ENCODE measurements around the gene TK1.

The TK1 gene

DNA sequence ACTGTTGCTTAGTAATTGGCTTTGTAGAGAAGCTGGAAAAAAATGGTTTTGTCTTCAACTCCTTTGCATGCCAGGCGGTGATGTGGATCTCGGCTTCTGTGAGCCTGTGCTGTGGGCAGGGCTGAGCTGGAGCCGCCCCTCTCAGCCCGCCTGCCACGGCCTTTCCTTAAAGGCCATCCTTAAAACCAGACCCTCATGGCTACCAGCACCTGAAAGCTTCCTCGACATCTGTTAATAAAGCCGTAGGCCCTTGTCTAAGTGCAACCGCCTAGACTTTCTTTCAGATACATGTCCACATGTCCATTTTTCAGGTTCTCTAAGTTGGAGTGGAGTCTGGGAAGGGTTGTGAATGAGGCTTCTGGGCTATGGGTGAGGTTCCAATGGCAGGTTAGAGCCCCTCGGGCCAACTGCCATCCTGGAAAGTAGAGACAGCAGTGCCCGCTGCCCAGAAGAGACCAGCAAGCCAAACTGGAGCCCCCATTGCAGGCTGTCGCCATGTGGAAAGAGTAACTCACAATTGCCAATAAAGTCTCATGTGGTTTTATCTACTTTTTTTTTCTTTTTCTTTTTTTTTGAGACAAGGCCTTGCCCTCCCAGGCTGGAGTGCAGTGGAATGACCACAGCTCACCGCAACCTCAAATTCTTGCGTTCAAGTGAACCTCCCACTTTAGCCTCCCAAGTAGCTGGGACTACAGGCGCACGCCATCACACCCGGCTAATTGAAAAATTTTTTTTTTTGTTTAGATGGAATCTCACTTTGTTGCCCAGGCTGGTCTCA lies 38.4 kb upstream of the TK1 start:
- Histone ChIP-seq H3K9ac (ENCODE audit: low read depth, low read length) (no peak overlapping the region), H3K9me3 (ENCODE audit: insufficient read depth, low read length, severe bottlenecking) (no peaks in the 10 kb centered on the region), H3K4me3 (ENCODE audit: low read depth in 1 of 2, low read length in 2 of 2) (no peak overlapping the region), H3K79me2 (ENCODE audit: insufficient read depth, low read length) (peaks cover 8% of the 10 kb centered on the region; the same call in 1 of the 2 replicates), H3K36me3 (ENCODE audit: insufficient read depth, low read length) (peaks cover 46% of the 10 kb centered on the region), H4K20me1 (ENCODE audit: insufficient read depth, low read length) (peaks cover 3% of the 10 kb centered on the region; the same call in 1 of the 2 replicates), H3K4me2 (ENCODE audit: insufficient read depth, low read length) (no peak overlapping the region), H3K27me3 (ENCODE audit: insufficient read depth, low read length, poor library complexity) (no peaks in the 10 kb centered on the region), H2AFZ (ENCODE audit: low read depth, low read length) (no peak overlapping the region), H3K27ac (ENCODE audit: low read length) (no peak overlapping the region), H3K4me1 (ENCODE audit: insufficient read depth, low read length) (no peaks in the 10 kb centered on the region)
- no peak for TF ChIP-seq EZH2 (IDR thresholded peaks at IDR 0.05; ENCODE audit: borderline replicate concordance, low read depth, low read length, severe bottlenecking)
- no peak for TF ChIP-seq CTCF (IDR thresholded peaks at IDR 0.05; ENCODE audit: borderline replicate concordance, extremely low read depth, low read length, poor library complexity, severe bottlenecking)
- DNase-seq, result no peak
- ATAC-seq (ENCODE audit: insufficient read depth, low read depth), result peak; percentile 30; the same call in 2 of the 3 replicates

DNA sequence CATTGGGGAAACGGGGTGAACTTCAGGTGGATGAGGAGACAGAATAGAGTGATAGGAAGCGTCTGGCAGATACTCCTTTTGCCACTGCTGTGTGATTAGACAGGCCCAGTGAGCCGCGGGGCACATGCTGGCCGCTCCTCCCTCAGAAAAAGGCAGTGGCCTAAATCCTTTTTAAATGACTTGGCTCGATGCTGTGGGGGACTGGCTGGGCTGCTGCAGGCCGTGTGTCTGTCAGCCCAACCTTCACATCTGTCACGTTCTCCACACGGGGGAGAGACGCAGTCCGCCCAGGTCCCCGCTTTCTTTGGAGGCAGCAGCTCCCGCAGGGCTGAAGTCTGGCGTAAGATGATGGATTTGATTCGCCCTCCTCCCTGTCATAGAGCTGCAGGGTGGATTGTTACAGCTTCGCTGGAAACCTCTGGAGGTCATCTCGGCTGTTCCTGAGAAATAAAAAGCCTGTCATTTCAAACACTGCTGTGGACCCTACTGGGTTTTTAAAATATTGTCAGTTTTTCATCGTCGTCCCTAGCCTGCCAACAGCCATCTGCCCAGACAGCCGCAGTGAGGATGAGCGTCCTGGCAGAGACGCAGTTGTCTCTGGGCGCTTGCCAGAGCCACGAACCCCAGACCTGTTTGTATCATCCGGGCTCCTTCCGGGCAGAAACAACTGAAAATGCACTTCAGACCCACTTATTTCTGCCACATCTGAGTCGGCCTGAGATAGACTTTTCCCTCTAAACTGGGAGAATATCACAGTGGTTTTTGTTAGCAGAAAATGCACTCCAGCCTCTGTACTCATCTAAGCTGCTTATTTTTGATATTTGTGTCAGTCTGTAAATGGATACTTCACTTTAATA lies 37.6 kb upstream of the TK1 start:
- H3K4me1 ChIP-seq (ENCODE audit: insufficient read depth, low read length), result no peaks in the 10 kb centered on the region
- peaks cover 13% of the 10 kb centered on the region for H3K79me2 ChIP-seq (ENCODE audit: insufficient read depth, low read length)
- DNase-seq (no peak), ATAC-seq (ENCODE audit: insufficient read depth, low read depth) (no peak)
- no peak overlapping the region for H3K4me2 ChIP-seq (ENCODE audit: insufficient read depth, low read length)
- peaks cover 52% of the 10 kb centered on the region for H3K36me3 ChIP-seq (ENCODE audit: insufficient read depth, low read length)
- H4K20me1 ChIP-seq (ENCODE audit: insufficient read depth, low read length), result peaks cover 6% of the 10 kb centered on the region; the same call in 1 of the 2 replicates
- no peak overlapping the region for H3K9ac ChIP-seq (ENCODE audit: low read depth, low read length)
- H3K9me3 ChIP-seq (ENCODE audit: insufficient read depth, low read length, severe bottlenecking), result no peaks in the 10 kb centered on the region
- H3K4me3 ChIP-seq (ENCODE audit: low read depth in 1 of 2, low read length in 2 of 2), result no peak overlapping the region
- H2AFZ ChIP-seq (ENCODE audit: low read depth, low read length), result no peak overlapping the region
- no peak overlapping the region for H3K27ac ChIP-seq (ENCODE audit: low read length)
- no peaks in the 10 kb centered on the region for H3K27me3 ChIP-seq (ENCODE audit: insufficient read depth, low read length, poor library complexity)
- TF ChIP-seq CTCF (IDR thresholded peaks at IDR 0.05; ENCODE audit: borderline replicate concordance, extremely low read depth, low read length, poor library complexity, severe bottlenecking) (no peak), EZH2 (IDR thresholded peaks at IDR 0.05; ENCODE audit: borderline replicate concordance, low read depth, low read length, severe bottlenecking) (no peak)

GRCh38 chr17:78223765-78224164 lies 36.9 kb upstream of the TK1 start:
- ATAC-seq (ENCODE audit: insufficient read depth, low read depth), result no peak
- H3K36me3 ChIP-seq (ENCODE audit: insufficient read depth, low read length), result peaks cover 58% of the 10 kb centered on the region

More at GRCh38 chr17:78223765-78224164, 36.9 kb upstream of the TK1 start:
- no peak for DNase-seq
- Histone ChIP-seq H3K79me2 (ENCODE audit: insufficient read depth, low read length) (peaks cover 20% of the 10 kb centered on the region), H3K9me3 (ENCODE audit: insufficient read depth, low read length, severe bottlenecking) (no peaks in the 10 kb centered on the region), H3K27me3 (ENCODE audit: insufficient read depth, low read length, poor library complexity) (no peaks in the 10 kb centered on the region), H2AFZ (ENCODE audit: low read depth, low read length) (no peak overlapping the region), H3K27ac (ENCODE audit: low read length) (no peak overlapping the region), H4K20me1 (ENCODE audit: insufficient read depth, low read length) (peaks cover 13% of the 10 kb centered on the region; the same call in 1 of the 2 replicates), H3K4me3 (ENCODE audit: low read depth in 1 of 2, low read length in 2 of 2) (no peak overlapping the region), H3K4me2 (ENCODE audit: insufficient read depth, low read length) (no peak overlapping the region), H3K4me1 (ENCODE audit: insufficient read depth, low read length) (no peaks in the 10 kb centered on the region), H3K9ac (ENCODE audit: low read depth, low read length) (no peak overlapping the region)
- TF ChIP-seq EZH2 (IDR thresholded peaks at IDR 0.05; ENCODE audit: borderline replicate concordance, low read depth, low read length, severe bottlenecking) (no peak), CTCF (IDR thresholded peaks at IDR 0.05; ENCODE audit: borderline replicate concordance, extremely low read depth, low read length, poor library complexity, severe bottlenecking) (no peak)

All from DND-41 (cell line).